Astrocyte of the cerebellum (primary cell): Measurements from ENCODE around the gene ZNF527.
"Not testable (repeated sequence)": the region's sequence is repeated elsewhere in the genome, so short reads cannot be mapped to it uniquely, and the experiment has no call there.

Source experiments
- DNase-seq: peaks from one replicate; pipeline ENCODE4 v3.0.0-alpha.2; 2011; ENCODE audit warnings: low read depth
- H3K4me3 ChIP-seq: 2 replicates; pipeline ENCODE4 v1.5.1; 2011; ENCODE audit warnings: mild to moderate bottlenecking, low read depth, low read length, moderate library complexity
- CTCF ChIP-seq: IDR thresholded peaks from 2 replicates; pipeline ENCODE4 v1.5.1; 2012; ENCODE audit warnings: low read length, low read depth, moderate library complexity, mild to moderate bottlenecking; ENCODE audit errors: missing control alignments
- in situ Hi-C: cut with HindIII; loops from 2 replicates; pipeline ENCODE4 v1.10.0; 2017; ENCODE audit warnings: low sequenced_read_pairs

Gene ZNF527

GRCh38 chr19:37346091-37346490 is 24.8 kb upstream of the ZNF527 start:
- no peak for TF ChIP-seq CTCF
- no peak overlapping the region for H3K4me3 ChIP-seq
- DNase-seq = no peak
- in situ Hi-C loops = no loop called here

GRCh38 chr19:37348060-37348459 is 22.8 kb upstream of the ZNF527 start:
- in situ Hi-C loops = no loop called here
- TF ChIP-seq CTCF = no peak
- DNase-seq = no peak
- no peak overlapping the region for H3K4me3 ChIP-seq

GRCh38 chr19:37353968-37354367 is 16.9 kb upstream of the ZNF527 start:
- no peak overlapping the region for H3K4me3 ChIP-seq
- no peak for TF ChIP-seq CTCF
- in situ Hi-C loops = no loop called here
- DNase-seq = no peak

GRCh38 chr19:37355901-37356300 is 15.0 kb upstream of the ZNF527 start:
- H3K4me3 ChIP-seq = no peak overlapping the region
- in situ Hi-C loops = no loop called here
- no peak for DNase-seq
- no peak for TF ChIP-seq CTCF

GRCh38 chr19:37361994-37362393 is 8.9 kb upstream of the ZNF527 start:
- in situ Hi-C loops = no loop called here
- DNase-seq = no peak
- no peak for TF ChIP-seq CTCF
- no peak overlapping the region for H3K4me3 ChIP-seq

- DNase-seq = no peak
- no peak overlapping the region for H3K4me3 ChIP-seq
- in situ Hi-C loops = no loop called here
- peak; percentile 9 for TF ChIP-seq CTCF
Observed at GRCh38 chr19:37362733-37363132, 8.2 kb upstream of the ZNF527 start.

- H3K4me3 ChIP-seq = peak overlapping the region; percentile 76
- DNase-seq, in situ Hi-C loops: not testable (repeated sequence)
Observed at GRCh38 chr19:37370386-37370879, 466 bp upstream of the ZNF527 start.
